H1 (cell line): ENCODE measurements around the gene GDPD2. TPM values are rescaled to one million over a fixed set of nuclear protein-coding genes. Genes with fewer than 3 reads are reported as not detected.
A peak's percentile ranks its signal among the peaks of the same experiment; 100 is the strongest.

Experiments
- CTCF ChIA-PET: fragments of 300-600 bp; sonication (Branson Sonifier 250); formaldehyde crosslinking; loops from one replicate; lab custom pipeline; 2021; ENCODE audit not compliant: partially characterized antibody; lab: Charles Lee
- POLR2A ChIA-PET: fragments of 300-600 bp; sonication (Branson Sonifier 250); formaldehyde crosslinking; loops from one replicate; lab custom pipeline; 2021; ENCODE audit warnings: inconsistent platforms; ENCODE audit not compliant: partially characterized antibody; lab: Charles Lee
- DNase-seq, 2 experiments: peaks; one replicate each; pipeline versions ENCODE4 v3.0.0 to v3.0.0-alpha.2; 2010 to 2022; ENCODE audit warnings: low spot score in 2 of 2, low read depth in 1 of 2, mixed read lengths in 1 of 2
- FAIRE-seq: peaks from 2 replicates; lab custom pipeline; 2011; peaks lifted over from hg19 to GRCh38; lab: Jason Lieb, UNC
- H2AFZ ChIP-seq: 2 replicates; pipeline ENCODE4 v1.8.1; 2012; ENCODE audit warnings: low read length, inconsistent platforms
- H2AK5ac ChIP-seq: 2 replicates; pipeline ENCODE4 v1.6.1; 2013; ENCODE audit warnings: low read depth, low read length
- H2BK120ac ChIP-seq: replicated peaks from 2 replicates; pipeline ENCODE3; 2013; ENCODE audit warnings: low read depth, low read length, inconsistent platforms
- H2BK12ac ChIP-seq: 2 replicates; pipeline ENCODE4 v1.6.1; 2013; ENCODE audit warnings: low read depth, low read length
- H2BK15ac ChIP-seq: 2 replicates; pipeline ENCODE4 v1.6.1; 2013; ENCODE audit warnings: low read length
- H2BK20ac ChIP-seq: 2 replicates; pipeline ENCODE4 v1.6.1; 2013; ENCODE audit warnings: low read length
- H2BK5ac ChIP-seq: 2 replicates; pipeline ENCODE4 v1.6.1; 2013; ENCODE audit warnings: low read depth, low read length
- H3K14ac ChIP-seq: 2 replicates; pipeline ENCODE4 v1.6.1; 2013; ENCODE audit warnings: inconsistent platforms; ENCODE audit not compliant: insufficient read length
- H3K18ac ChIP-seq: 2 replicates; pipeline ENCODE4 v1.6.1; 2013; ENCODE audit warnings: low read length; ENCODE audit errors: extremely low read depth
- H3K23ac ChIP-seq: 2 replicates; pipeline ENCODE4 v1.6.1; 2013; ENCODE audit warnings: inconsistent platforms; ENCODE audit not compliant: insufficient read length
- H3K23me2 ChIP-seq: 2 replicates; pipeline ENCODE4 v1.6.1; 2013; ENCODE audit warnings: low read depth, low read length
- H3K27ac ChIP-seq: 2 replicates; pipeline ENCODE4 v1.6.1; 2011; ENCODE audit warnings: low read depth, low read length, inconsistent platforms
- H3K27me3 ChIP-seq, 4 experiments: replicated peaks in 1 of 4; 1 replicate in 1 of 4; 2 replicates in 3 of 4; pipeline versions ENCODE4 v1.6.1 to v1.8.1; 2011 to 2013; ENCODE audit warnings: low read length in 3 of 4, mild to moderate bottlenecking in 3 of 4, inconsistent platforms in 2 of 4, mixed read lengths in 2 of 4, moderate library complexity in 1 of 4; ENCODE audit not compliant: control insufficient read depth in 3 of 4, insufficient read depth in 3 of 4; ENCODE audit errors: extremely low read depth in 1 of 4
- H3K36me3 ChIP-seq, 4 experiments: 2 replicates each; pipeline versions ENCODE4 v1.6.1 to v1.8.1; 2011 to 2013; ENCODE audit warnings: mild to moderate bottlenecking in 4 of 4, low read length in 3 of 4, moderate library complexity in 2 of 4, control low read depth in 1 of 4, inconsistent platforms in 1 of 4; ENCODE audit not compliant: insufficient read depth in 4 of 4, control insufficient read depth in 2 of 4
- H3K4ac ChIP-seq: replicated peaks from 2 replicates; pipeline ENCODE3; 2013; ENCODE audit warnings: low read length, low read depth, mixed read lengths, inconsistent platforms; ENCODE audit not compliant: insufficient read length
- H3K4me1 ChIP-seq, 4 experiments: replicated peaks in 1 of 4; 1 replicate in 1 of 4; 2 replicates in 3 of 4; pipeline versions ENCODE4 v1.6.1 to v1.8.1; 2011 to 2013; ENCODE audit warnings: low read length in 3 of 4, inconsistent platforms in 2 of 4, mixed read lengths in 1 of 4; ENCODE audit not compliant: insufficient read depth in 4 of 4, control insufficient read depth in 3 of 4
- H3K4me2 ChIP-seq, 2 experiments: 2 replicates each; pipeline versions ENCODE4 v1.6.1 to v1.8.1; 2011 to 2013; ENCODE audit warnings: low read depth in 2 of 2, low read length in 2 of 2, control low read depth in 1 of 2, inconsistent platforms in 1 of 2, mild to moderate bottlenecking in 1 of 2; ENCODE audit not compliant: insufficient read depth in 1 of 2
- H3K4me3 ChIP-seq, 4 experiments: fragments of 200-600, 300-600 bp in 1 of 4; sonication (generic), shearing (Covaris generic), sonication (Bioruptor Twin) in 1 of 4; 2 replicates each; pipeline versions ENCODE4 v1.5.1 to v1.8.1; 2011 to 2016; ENCODE audit warnings: low read length in 4 of 4, low read depth in 3 of 4, control low read depth in 2 of 4, inconsistent platforms in 2 of 4, mild to moderate bottlenecking in 2 of 4, mixed read lengths in 1 of 4, moderate library complexity in 1 of 4; ENCODE audit not compliant: insufficient read depth in 2 of 4; ENCODE audit errors: extremely low read depth in 1 of 4
- H3K56ac ChIP-seq: replicated peaks from 2 replicates; pipeline ENCODE3; 2013; ENCODE audit warnings: low read depth, mild to moderate bottlenecking, mixed read lengths, low read length, inconsistent platforms; ENCODE audit not compliant: insufficient read length
- H3K79me1 ChIP-seq: 2 replicates; pipeline ENCODE4 v1.6.1; 2013; ENCODE audit warnings: low read depth, low read length, control low read depth
- H3K79me2 ChIP-seq, 2 experiments: 2 replicates each; pipeline versions ENCODE4 v1.6.1 to v1.8.1; 2012 to 2013; ENCODE audit warnings: low read length in 2 of 2, mild to moderate bottlenecking in 2 of 2, inconsistent platforms in 1 of 2; ENCODE audit not compliant: insufficient read depth in 2 of 2, control insufficient read depth in 1 of 2
- H3K9ac ChIP-seq, 4 experiments: replicated peaks in 1 of 4; 1 replicate in 1 of 4; 2 replicates in 3 of 4; pipeline versions ENCODE4 v1.6.1 to v1.8.1; 2011 to 2013; ENCODE audit warnings: low read depth in 3 of 4, low read length in 3 of 4, control low read depth in 2 of 4, mild to moderate bottlenecking in 2 of 4, moderate library complexity in 2 of 4, inconsistent platforms in 1 of 4; ENCODE audit errors: extremely low read depth in 1 of 4
- H3K9me3 ChIP-seq, 2 experiments: 2 replicates each; pipeline versions ENCODE4 v1.6.1 to v1.8.1; 2012 to 2013; ENCODE audit warnings: mild to moderate bottlenecking in 2 of 2, moderate library complexity in 2 of 2, control low read depth in 1 of 2, inconsistent platforms in 1 of 2, low read depth in 1 of 2, low read length in 1 of 2, mixed read lengths in 1 of 2; ENCODE audit not compliant: insufficient read depth in 2 of 2
- H4K20me1 ChIP-seq, 2 experiments: replicated peaks in 1 of 2; 2 replicates each; pipeline versions ENCODE3 to v1.8.1; 2011 to 2013; ENCODE audit warnings: inconsistent platforms in 2 of 2, low read length in 2 of 2, mild to moderate bottlenecking in 1 of 2; ENCODE audit not compliant: insufficient read depth in 2 of 2, control insufficient read depth in 1 of 2
- H4K5ac ChIP-seq: 2 replicates; pipeline ENCODE4 v1.6.1; 2013; ENCODE audit warnings: low read length, low read depth, mixed read lengths, inconsistent platforms; ENCODE audit not compliant: insufficient read length
- H4K8ac ChIP-seq: 2 replicates; pipeline ENCODE4 v1.8.0; 2013; ENCODE audit warnings: mild to moderate bottlenecking, moderate library complexity, low read length, inconsistent platforms; ENCODE audit not compliant: insufficient read depth; ENCODE audit errors: extremely low read depth
- H4K91ac ChIP-seq: replicated peaks from 2 replicates; pipeline ENCODE3; 2013; ENCODE audit warnings: low read length, mixed read lengths, inconsistent platforms; ENCODE audit not compliant: insufficient read length
- BACH1 ChIP-seq: IDR thresholded peaks from 2 replicates; pipeline ENCODE4 v1.6.1; 2012; ENCODE audit warnings: low read length, improper control_type of control experiment
- CBX8 ChIP-seq: fragments of 300-800, 300-1000 bp; sonication (generic); IDR thresholded peaks from 2 replicates; pipeline ENCODE4 v1.7.1; 2016; ENCODE audit warnings: low read depth, low read length, borderline replicate concordance
- EGR1 ChIP-seq: IDR thresholded peaks from 2 replicates; pipeline ENCODE4 v1.6.1; 2011; ENCODE audit warnings: low read depth, low read length, borderline replicate concordance
- MAFK ChIP-seq: IDR thresholded peaks from 2 replicates; pipeline ENCODE4 v1.6.1; 2012; ENCODE audit warnings: low read depth, mild to moderate bottlenecking, improper control_type of control experiment, low read length
- NRF1 ChIP-seq: IDR thresholded peaks from 2 replicates; pipeline ENCODE4 v1.6.1; 2011; ENCODE audit warnings: mild to moderate bottlenecking, low read depth, low read length, improper control_type of control experiment
- RFX5 ChIP-seq: IDR thresholded peaks from 2 replicates; pipeline ENCODE4 v1.6.1; 2011; ENCODE audit warnings: low read depth, low read length, improper control_type of control experiment, borderline replicate concordance
- TEAD4 ChIP-seq: IDR thresholded peaks from 2 replicates; pipeline ENCODE4 v1.6.1; 2012; ENCODE audit warnings: low read depth, low read length, inconsistent platforms, mixed read lengths
- WGBS, 2 experiments: shearing (Covaris generic) in 1 of 2; methylation state at CpG; one replicate each; pipeline versions ENCODE4 v1.1.6 to v1.1.7; 2013 to 2015; ENCODE audit warnings: low lambda C conversion rate in 2 of 2, mixed read lengths in 2 of 2, inconsistent platforms in 1 of 2, low coverage in 1 of 2, missing lambda C conversion rate in 1 of 2; ENCODE audit not compliant: insufficient replicate concordance in 2 of 2, insufficient coverage in 1 of 2, insufficient read length in 1 of 2; ENCODE audit errors: extremely low coverage in 1 of 2, missing lambda C conversion rate in 1 of 2; 5-methylcytosine and 5-hydroxymethylcytosine counted together
- polyA plus RNA-seq, 7 experiments: library from polyadenylated mRNA; depleted of rRNA in 3 of 7; stranded (reverse) in 5 of 7; unstranded in 2 of 7; fragments of >200 nt in 5 of 7; fragments of 200-250 nt in 2 of 7; gene quantifications; 1 replicate in 5 of 7; 2 replicates in 1 of 7; 4 replicates in 1 of 7; pipeline versions ENCODE4 v1.2.1 to v1.2.3, GENCODE V29; 2011 to 2013; ENCODE audit warnings: missing spikeins in 2 of 7, mixed read lengths in 2 of 7
- total RNA-seq: library from RNA; stranded (reverse); fragmentation: NEBNext Ultra II Directional; extraction: Animal tissue kit (Norgen Biotek cat#: 25700); gene quantifications from 2 replicates; pipeline ENCODE4 v1.2.1, GENCODE V29; 2021

Gene GDPD2
- total and polyA plus RNA-seq, 2 of the 8 experiments (the other 6 are each of a cell fraction or from before 2014, with no cell fraction given), result 25.6 to 68.3 TPM

- H3K14ac ChIP-seq, result no peak overlapping the region
- 74% methylated on average over 4 of the region's 4 CpGs; no CpG with 5 or more reads in 1 of the 2 experiments for WGBS, 2 experiments
- H4K91ac ChIP-seq, result no peak overlapping the region
- TF ChIP-seq NRF1, result no peak
- TF ChIP-seq BACH1, result no peak
- no peak for TF ChIP-seq TEAD4
- no peak for TF ChIP-seq MAFK
- TF ChIP-seq RFX5, result no peak
- no peak for TF ChIP-seq EGR1
- no peak for TF ChIP-seq CBX8
- CTCF ChIA-PET, result interaction anchor here (1.0 to 1.5 kb wide), 5 partner anchors 16 to 44 kb away, joined by 3 to 5 read pairs (median 4); no protein-coding TSS in a partner anchor
- DNase-seq (no peak), FAIRE-seq (no peak)
- no peak overlapping the region for H2BK12ac ChIP-seq
- H4K5ac ChIP-seq, result no peak overlapping the region
- H3K4ac ChIP-seq, result no peak overlapping the region
- H2BK5ac ChIP-seq, result no peak overlapping the region
- H3K4me2 ChIP-seq, result peak overlapping the region; percentile 39 to 88; a peak in 3 of 4 replicates
- no peak overlapping the region for H3K18ac ChIP-seq
- H2AFZ ChIP-seq, result no peak overlapping the region
- no peaks in the 10 kb centered on the region for H3K27me3 ChIP-seq
- H3K36me3 ChIP-seq, result peaks cover 0 to 24% (median 4%) of the 10 kb centered on the region in 4 experiments; a peak in 3 of 8 replicates
- no peak overlapping the region for H3K23ac ChIP-seq
- H3K27ac ChIP-seq, result no peak overlapping the region
- H3K9ac ChIP-seq, result no peak overlapping the region; a peak in 2 of 7 replicates
- H3K56ac ChIP-seq, result no peak overlapping the region
- H3K23me2 ChIP-seq, result peaks cover 1% of the 10 kb centered on the region
- peaks cover 0 to 67% of the 10 kb centered on the region in 2 experiments; a peak in 2 of 4 replicates for H3K79me2 ChIP-seq
- no peak overlapping the region for H2BK15ac ChIP-seq
- no peak overlapping the region for H4K8ac ChIP-seq
- H4K20me1 ChIP-seq, result peaks cover 4 to 26% of the 10 kb centered on the region in 2 experiments
- peaks cover 7 to 34% (median 22%) of the 10 kb centered on the region in 4 experiments; a peak in 6 of 7 replicates for H3K4me1 ChIP-seq
- no peaks in the 10 kb centered on the region for H3K9me3 ChIP-seq
- POLR2A ChIA-PET, result interaction anchor here (0.9 to 5.3 kb wide), 4 partner anchors 9 to 24 kb away, joined by 3 to 29 read pairs (median 7); no protein-coding TSS in a partner anchor
- no peak overlapping the region for H2BK20ac ChIP-seq
- H3K4me3 ChIP-seq, result no peak overlapping the region; a peak in 1 of 8 replicates
- peaks cover 4% of the 10 kb centered on the region for H3K79me1 ChIP-seq
- H2BK120ac ChIP-seq, result no peak overlapping the region
- H2AK5ac ChIP-seq, result no peak overlapping the region
Measured at GRCh38 chrX:70479247-70479921, 56.3 kb downstream of the GDPD2 start.
